Hematopoietic multipotent progenitor cell treated with erythropoietin and hydrocortisone succinate and interleukin-3 and kit ligand, for 6 days (in vitro differentiated cells): ENCODE results near the gene PKP4.

Source experiments
- DNase-seq: peaks from one replicate; pipeline ENCODE4 v3.0.0-alpha.2; 2015

The PKP4 gene

DNA sequence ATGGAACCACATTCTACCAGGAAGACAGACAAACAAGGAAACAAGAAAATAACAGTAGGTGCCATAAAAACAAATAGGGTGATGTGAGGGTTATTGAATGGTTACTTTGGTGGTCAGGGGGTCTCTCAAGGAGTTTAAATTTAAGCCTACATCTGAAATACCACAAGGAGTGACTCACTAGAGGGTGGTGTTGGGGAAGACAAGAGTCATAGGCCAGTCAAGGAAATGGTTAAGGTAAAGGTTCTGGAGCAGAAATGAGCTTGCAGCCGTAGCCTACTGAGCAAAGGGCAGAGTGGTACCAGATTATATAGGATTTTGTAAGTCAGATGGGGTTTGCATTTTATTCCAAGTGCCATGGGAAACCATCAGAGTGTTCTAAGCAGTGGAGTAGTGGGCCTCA lies 202.7 kb downstream of the PKP4 start:
- no peak for DNase-seq

DNA sequence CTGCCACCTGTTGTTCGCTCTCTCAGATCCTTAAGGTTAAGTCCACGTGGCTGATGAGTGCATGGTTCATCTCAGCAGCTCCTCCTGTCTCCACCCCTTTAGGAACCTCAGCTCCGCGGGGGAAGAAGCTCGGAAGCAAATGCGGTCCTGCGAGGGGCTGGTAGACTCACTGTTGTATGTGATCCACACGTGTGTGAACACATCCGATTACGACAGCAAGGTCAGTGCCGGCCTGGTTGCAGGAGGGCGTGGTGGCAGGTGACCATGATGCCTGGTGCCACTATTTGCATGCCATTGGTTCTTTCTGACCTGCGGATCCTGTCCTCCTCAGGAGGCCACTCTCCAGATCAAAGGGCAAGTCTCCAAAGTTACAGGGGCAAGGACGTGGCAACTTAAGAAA lies 204.5 kb downstream of the PKP4 start:
- DNase-seq, result no peak

- DNase-seq, result no peak
Measured at GRCh38 chr2:158662421-158662820, 205.7 kb downstream of the PKP4 start.

DNA sequence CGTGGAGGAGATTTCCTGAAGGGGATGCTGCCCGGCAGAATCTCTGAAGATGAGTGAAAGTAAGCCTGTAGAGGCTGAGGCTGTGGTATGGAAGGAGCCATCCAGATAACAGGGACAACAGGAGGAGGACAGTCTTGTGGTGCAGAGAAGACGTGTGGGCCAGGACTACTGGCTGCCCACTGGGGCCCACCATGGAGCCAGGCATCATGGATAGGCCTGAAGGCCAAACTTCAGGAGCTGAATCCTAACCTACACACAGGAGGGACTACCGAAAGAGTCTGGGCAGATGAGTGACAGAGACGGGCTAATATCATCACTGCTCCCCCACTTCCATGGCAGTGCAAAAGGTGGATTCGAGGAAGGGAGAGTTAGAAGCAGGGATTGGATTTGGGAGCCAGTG lies 207.0 kb downstream of the PKP4 start:
- no peak for DNase-seq

GRCh38 chr2:158664987-158665386 lies 208.2 kb downstream of the PKP4 start:
- no peak for DNase-seq

DNA sequence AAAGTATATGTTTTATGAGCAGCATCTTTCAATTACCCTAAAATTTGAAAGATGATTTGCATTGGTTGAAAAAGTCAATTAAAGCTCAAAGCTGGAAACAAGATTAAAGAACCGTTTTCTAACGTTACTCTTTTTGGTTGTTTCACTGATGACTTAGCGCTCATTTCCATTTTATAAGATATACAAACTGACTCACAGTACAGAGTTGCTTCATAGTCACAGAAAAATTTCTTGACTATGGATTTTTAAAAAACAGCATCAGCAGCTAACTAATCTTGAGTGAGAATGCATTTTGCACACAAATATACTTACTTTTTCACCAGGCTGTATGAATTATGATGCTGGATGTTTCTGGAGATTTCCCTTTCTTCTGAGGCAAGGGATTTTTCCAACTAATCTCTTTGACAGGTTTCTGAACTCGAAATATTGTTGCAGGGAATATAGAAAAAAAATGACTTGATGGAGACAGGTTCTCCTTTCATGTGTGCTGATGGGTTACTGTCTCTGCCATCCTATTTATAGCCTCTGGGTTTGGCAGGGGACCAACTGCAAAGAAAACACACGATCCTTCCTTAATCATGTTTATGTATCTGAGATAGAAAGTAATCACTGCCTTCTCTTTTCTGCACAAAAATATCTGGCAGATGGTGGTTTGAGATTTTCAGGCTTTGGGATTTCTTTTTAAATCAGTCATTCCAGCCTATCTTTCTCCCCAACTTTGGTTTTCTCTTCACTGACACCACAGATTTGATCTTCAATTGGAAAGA lies 209.0 kb downstream of the PKP4 start:
- no peak for DNase-seq

DNA sequence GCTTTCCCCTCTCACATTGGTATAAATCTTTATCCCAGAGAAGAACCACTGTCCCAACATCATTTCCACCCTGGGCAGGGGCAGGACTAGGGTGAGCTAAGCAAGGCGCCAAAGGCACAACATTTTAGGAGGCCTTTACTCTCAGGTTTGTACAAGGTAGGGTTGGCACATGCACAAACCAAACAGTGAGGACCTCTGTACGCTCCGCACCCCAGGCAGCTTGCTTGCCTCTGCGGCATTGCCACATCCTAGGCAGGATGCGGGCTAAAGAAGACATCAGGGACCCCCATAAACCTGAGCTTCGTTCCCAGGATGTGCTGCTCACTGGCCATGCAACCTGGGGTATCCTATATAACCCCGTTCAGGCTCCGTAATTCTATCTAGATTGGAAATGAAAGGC lies 210.2 kb downstream of the PKP4 start:
- no peak for DNase-seq

- DNase-seq, result no peak
Measured at GRCh38 chr2:158667586-158667985, 210.8 kb downstream of the PKP4 start.

GRCh38 chr2:158668001-158668765 lies 211.4 kb downstream of the PKP4 start:
- DNase-seq, result no peak

- DNase-seq, result no peak
Measured at GRCh38 chr2:158670292-158670691, 213.5 kb downstream of the PKP4 start.

DNA sequence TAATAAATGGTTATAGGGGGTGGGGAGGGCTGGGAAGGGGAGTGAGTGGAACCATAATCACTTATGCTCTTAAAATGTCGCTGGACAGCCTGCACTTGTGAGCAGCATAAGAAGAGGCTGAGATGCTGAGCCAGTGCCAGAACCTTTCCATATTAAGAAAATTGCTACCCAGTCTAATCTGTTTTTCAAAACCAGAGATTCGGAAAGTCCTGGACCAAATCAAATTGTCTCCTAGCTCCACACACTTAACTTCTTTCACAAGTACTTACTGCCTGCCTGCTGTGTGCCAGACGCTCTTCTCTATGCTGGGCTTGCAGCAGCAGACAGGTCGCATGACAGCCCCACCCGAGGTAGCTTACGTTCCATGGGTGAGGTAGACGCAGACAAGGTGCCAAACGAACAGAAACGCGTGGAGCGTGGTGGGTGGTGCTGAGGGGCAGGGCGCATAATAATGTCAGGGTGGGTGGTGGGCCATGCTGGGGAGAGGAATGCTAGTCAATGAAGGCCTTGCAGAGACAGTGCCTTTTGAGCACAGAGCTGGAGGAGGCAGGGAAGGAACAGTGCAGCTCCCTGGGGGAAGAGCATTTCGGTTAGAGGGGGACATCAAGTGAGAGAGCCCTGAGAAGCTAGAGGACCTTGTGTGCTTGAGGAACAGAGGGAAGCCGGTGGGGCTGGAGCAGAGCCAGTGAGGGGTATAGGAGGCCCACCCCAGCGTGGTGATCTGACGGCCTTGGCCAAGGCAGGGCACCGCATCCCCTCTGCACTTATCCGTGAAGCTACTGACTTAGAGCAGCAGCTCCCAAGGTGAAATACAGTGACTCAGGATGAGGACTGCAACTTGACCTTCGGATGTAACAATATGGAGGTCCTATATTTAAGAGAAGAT lies 214.9 kb downstream of the PKP4 start:
- DNase-seq, result no peak

DNA sequence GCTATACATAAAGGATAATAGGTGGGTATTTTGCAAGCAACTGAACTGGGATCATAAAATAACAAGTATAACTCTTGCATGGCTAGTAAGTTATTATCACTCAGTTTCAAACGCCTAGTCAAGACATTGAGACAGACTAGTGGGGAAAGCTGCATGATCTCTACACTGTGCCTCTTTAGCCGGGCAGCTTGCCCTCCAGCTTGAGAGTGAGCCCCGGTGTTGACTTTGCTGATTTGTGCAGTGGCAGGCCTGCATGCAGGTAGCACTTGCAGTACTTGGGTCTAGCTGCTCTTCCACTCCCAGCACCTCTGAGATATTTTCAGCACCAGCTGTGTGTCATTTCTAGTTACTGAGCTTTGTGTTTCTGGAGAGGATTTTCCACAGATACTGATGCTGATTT lies 219.5 kb downstream of the PKP4 start:
- DNase-seq, result no peak

- DNase-seq, result no peak
Measured at GRCh38 chr2:158676696-158677095, 219.9 kb downstream of the PKP4 start.

DNA sequence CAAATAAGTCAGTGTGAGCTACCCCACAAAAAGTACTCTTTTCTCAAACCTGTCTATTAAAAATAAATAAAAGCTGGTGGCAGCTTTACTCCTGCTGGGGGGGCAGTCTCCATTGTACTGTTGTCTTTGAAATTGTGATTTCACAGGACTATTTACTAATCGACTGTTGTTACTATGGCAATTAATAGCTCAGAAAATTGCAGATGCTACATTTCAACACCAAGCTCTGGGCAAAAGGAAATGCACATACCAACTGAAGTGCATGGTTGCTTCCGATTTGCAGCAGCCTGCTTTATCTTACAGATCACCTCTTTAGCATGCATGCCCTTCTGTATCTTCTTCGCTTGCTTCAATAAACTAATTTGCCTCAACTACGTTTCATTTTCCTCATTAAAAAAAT lies 220.8 kb downstream of the PKP4 start:
- no peak for DNase-seq

DNA sequence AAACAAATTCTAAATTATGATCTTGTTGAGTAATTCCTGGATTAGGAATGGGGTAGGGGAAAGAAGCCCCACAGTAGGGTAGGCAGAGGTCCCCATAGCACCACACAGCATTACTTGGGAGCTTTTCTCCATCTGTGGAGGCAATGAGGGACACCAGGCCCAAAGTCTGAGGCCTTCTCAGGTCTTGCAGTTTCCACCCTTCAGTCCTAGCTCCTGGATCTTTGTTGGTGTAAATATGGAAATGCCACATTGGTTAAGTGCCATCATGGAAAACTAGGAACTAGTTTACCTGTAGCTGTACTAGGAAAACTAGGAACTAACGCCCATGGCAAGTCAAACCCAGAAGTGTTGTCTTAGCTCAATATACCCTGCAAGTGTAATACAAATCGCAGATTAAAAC lies 225.1 kb downstream of the PKP4 start:
- DNase-seq, result no peak

DNA sequence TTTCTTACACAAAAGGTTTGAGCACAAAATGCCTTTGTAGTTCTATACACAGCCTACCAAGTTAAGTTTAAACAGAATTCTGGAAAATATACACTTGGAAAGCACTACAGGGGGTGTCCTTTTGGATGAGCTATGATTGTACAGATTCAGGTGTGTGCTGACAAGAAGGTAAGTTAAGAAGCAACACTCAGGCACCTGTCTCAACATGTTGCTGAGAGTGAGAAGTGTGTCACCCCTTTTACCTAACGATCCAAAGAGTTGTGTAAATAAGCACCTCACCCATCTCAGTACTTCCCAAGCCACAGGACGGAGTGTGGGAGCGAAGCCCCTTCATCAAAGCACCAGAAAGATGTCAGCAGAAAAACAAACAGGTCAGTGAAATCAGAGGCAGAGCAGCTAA lies 228.9 kb downstream of the PKP4 start:
- DNase-seq, result no peak

GRCh38 chr2:158686210-158686691 lies 229.5 kb downstream of the PKP4 start:
- DNase-seq, result no peak

DNA sequence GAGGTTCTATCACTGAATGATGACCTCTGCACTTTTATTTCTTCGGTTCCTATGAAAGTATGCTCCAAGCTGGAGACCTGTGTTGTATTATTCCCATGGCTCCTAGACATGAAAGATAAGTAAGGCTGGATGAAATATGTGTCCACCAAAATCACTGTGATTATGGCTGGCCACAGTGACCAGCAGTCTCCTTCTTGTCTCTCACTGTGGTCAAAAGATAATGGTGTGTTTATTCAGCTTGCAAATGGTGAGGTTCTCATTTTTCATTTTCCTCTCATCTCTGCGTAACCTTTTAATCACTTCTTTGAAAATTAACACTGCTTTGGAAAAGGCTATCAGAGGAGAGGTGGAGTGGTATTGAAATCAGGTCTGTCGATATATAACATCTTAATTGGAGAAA lies 230.6 kb downstream of the PKP4 start:
- DNase-seq, result no peak

- no peak for DNase-seq
Measured at GRCh38 chr2:158688721-158689120, 232.0 kb downstream of the PKP4 start.

DNA sequence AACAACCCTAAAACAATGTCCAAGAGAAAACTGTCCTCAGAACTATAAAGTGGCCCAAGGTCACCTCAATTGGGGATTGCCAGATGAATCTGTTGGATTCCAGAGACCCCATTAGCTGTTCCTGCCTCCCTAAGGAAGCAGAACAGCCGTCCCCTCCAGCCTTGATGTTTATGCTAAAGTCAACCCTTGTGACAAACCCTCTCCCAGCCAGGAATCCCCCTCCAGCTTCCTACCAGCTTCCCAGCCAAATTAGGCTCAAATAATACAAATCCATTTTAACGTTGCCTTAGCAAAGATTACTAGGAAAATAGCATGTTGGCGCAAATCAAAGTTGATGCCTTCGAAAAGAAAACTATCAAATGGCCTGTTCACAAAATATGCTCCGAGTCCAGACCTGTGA lies 232.6 kb downstream of the PKP4 start:
- DNase-seq, result no peak

- peak; percentile 5 for DNase-seq
Measured at GRCh38 chr2:158690823-158691222, 234.1 kb downstream of the PKP4 start.

DNA sequence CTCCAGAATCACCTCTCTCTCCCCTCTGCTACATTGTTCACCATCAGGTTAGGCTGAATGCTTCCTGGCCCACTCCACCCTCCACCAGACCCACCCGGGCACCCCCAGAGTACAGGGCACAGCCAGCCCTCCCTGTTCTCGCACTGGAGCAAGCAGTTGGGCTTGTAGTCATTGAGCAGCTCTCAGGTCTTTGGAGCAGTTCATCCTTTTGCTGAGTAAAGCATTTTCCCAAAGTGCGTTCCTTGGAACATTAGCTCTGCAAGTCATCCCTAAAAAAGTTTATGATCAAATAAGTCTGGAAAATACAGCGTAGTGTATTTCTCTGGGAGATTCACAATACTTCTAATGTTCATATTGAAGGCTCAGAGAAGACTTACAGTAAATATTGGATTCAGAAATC lies 234.9 kb downstream of the PKP4 start:
- no peak for DNase-seq

- DNase-seq, result peak; percentile 8
Measured at GRCh38 chr2:158692372-158693103, 235.8 kb downstream of the PKP4 start.
